ENCODE data around the gene LPIN1. TPM values are rescaled to one million over a fixed set of nuclear protein-coding genes. Genes with fewer than 3 reads are reported as not detected.

LPIN1 gene
- total and polyA plus RNA-seq, 2 experiments from 2014 or later: 34.5 to 35.3 TPM

DNA sequence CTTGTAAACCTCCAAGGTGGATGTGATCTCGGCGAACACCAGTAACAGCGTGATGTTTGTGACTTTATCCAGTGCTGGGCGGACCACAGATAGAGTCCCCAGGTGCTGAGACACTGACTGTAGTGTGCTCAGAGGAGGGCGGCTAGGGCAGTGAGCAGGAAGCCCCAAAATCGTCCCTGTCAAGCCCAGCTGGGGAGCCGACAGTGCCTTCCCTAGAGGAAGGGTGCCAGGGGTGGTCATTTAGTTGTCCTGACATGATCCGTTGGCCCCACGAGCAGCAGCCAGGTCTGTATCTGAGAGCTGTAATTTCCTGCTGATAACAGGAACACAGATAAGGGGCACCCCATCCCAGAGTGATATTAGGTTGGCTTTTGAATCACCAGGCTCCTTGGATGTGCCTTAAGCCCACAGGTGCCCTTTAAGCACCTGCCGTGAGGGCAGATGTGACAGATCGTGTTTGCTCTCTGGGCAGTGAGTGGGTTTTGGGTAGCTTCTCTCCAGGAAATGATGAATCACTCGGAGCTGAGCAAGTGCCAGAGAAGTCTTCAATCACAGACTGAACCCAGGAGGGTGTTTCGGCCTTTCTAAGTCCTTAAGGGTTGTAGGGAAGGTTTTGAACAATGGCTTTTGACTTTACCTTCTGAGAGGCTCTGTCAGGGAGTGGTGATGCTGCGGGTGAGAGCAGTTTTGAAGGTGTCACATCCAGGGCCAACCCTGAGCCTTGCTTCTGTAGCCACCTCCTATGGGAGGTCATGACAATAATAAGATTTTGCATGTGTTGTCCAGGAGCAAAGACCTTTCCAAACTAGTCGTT lies 7.7 kb downstream of the LPIN1 start:
- H3K27me3 ChIP-seq: no peaks in the 10 kb centered on the region
- H3K36me3 ChIP-seq (replicated peaks; ENCODE audit: insufficient read depth, low read depth): no peaks in the 10 kb centered on the region
- H3K4me2 ChIP-seq: peak overlapping the region; percentile 50
- peaks cover 8% of the 10 kb centered on the region for H3K4me1 ChIP-seq (ENCODE audit: insufficient read depth)
- H3K4me3 ChIP-seq: no peak overlapping the region
- H4K20me1 ChIP-seq (ENCODE audit: insufficient read depth, poor library complexity, severe bottlenecking): peaks cover 68% of the 10 kb centered on the region
- no peak for DNase-seq (ENCODE audit: low spot score)
- peaks cover 94% of the 10 kb centered on the region for H3K79me2 ChIP-seq
- no peak overlapping the region for H2AFZ ChIP-seq
- no peak for TF ChIP-seq EZH2phosphoT487 (IDR thresholded peaks at IDR 0.05; ENCODE audit: low read depth, severe bottlenecking, unreplicated experiment)
- TF ChIP-seq EZH2 (IDR thresholded peaks at IDR 0.05; ENCODE audit: borderline replicate concordance): no peak
- TF ChIP-seq, protein P1, sequence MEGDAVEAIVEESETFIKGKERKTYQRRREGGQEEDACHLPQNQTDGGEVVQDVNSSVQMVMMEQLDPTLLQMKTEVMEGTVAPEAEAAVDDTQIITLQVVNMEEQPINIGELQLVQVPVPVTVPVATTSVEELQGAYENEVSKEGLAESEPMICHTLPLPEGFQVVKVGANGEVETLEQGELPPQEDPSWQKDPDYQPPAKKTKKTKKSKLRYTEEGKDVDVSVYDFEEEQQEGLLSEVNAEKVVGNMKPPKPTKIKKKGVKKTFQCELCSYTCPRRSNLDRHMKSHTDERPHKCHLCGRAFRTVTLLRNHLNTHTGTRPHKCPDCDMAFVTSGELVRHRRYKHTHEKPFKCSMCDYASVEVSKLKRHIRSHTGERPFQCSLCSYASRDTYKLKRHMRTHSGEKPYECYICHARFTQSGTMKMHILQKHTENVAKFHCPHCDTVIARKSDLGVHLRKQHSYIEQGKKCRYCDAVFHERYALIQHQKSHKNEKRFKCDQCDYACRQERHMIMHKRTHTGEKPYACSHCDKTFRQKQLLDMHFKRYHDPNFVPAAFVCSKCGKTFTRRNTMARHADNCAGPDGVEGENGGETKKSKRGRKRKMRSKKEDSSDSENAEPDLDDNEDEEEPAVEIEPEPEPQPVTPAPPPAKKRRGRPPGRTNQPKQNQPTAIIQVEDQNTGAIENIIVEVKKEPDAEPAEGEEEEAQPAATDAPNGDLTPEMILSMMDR (IDR thresholded peaks at IDR 0.05; ENCODE audit: poor library complexity): no peak
- H3K27ac ChIP-seq: peak overlapping the region; percentile 10
- H3K9me2 ChIP-seq (replicated peaks; ENCODE audit: insufficient read depth): no peaks in the 10 kb centered on the region
- H3K9me3 ChIP-seq (ENCODE audit: low read depth): no peaks in the 10 kb centered on the region
- WGBS (ENCODE audit: low lambda C conversion rate, missing lambda C conversion rate): 68% methylated on average over 15 of the region's 15 CpGs

DNA sequence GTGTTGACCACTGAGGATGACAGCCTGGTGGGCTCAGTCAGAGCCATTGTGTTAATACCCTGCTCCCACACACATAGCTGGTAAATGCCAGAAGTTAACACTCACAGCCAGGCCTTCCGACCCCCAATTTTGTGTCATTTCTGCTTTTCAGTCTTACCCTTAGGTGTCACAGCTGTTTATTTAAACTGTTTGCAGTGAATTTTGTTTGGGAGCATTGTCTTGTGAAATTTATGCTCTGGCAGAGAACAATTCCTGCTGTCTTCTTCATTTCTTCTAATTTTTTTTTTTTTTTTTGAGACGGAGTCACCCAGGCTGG lies 8.2 kb downstream of the LPIN1 start:
- no peak overlapping the region for H3K4me3 ChIP-seq
- DNase-seq (ENCODE audit: low spot score): no peak
- no peaks in the 10 kb centered on the region for H3K9me3 ChIP-seq (ENCODE audit: low read depth)
- no peak overlapping the region for H3K27ac ChIP-seq
- H3K4me1 ChIP-seq (ENCODE audit: insufficient read depth): peaks cover 8% of the 10 kb centered on the region
- no peak overlapping the region for H2AFZ ChIP-seq
- H3K4me2 ChIP-seq: no peak overlapping the region
- WGBS (ENCODE audit: low lambda C conversion rate, missing lambda C conversion rate): 64% methylated on average over 2 of the region's 2 CpGs
- H3K36me3 ChIP-seq (replicated peaks; ENCODE audit: insufficient read depth, low read depth): no peaks in the 10 kb centered on the region
- no peaks in the 10 kb centered on the region for H3K27me3 ChIP-seq
- TF ChIP-seq EZH2 (IDR thresholded peaks at IDR 0.05; ENCODE audit: borderline replicate concordance) (no peak), EZH2phosphoT487 (IDR thresholded peaks at IDR 0.05; ENCODE audit: low read depth, severe bottlenecking, unreplicated experiment) (no peak)
- TF ChIP-seq, protein P1 (IDR thresholded peaks at IDR 0.05; ENCODE audit: poor library complexity): no peak
- peaks cover 63% of the 10 kb centered on the region for H4K20me1 ChIP-seq (ENCODE audit: insufficient read depth, poor library complexity, severe bottlenecking)
- no peaks in the 10 kb centered on the region for H3K9me2 ChIP-seq (replicated peaks; ENCODE audit: insufficient read depth)
- peaks cover 88% of the 10 kb centered on the region for H3K79me2 ChIP-seq

DNA sequence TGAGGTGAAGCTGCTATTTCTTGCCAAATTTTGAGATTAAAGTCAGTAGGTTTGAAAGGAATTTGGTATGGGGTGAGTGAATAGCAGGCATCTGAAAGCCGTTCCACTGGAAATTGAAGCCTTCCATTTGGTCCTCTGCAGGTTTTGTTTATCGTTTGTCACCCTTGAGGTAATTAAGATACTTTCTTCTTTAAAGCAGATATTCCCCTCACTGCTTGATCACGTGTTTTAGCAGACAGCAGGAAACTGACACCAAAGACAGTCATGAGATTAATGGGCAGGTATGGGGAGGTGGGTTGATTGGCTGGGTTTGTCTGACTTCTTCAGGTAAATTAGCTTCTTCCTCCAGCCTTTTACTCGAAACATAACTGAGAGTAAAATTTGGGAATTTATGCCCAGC lies 10.7 kb downstream of the LPIN1 start:
- DNase-seq (ENCODE audit: low spot score): no peak
- Histone ChIP-seq H2AFZ (no peak overlapping the region), H3K27ac (no peak overlapping the region), H4K20me1 (ENCODE audit: insufficient read depth, poor library complexity, severe bottlenecking) (peaks cover 60% of the 10 kb centered on the region), H3K36me3 (replicated peaks; ENCODE audit: insufficient read depth, low read depth) (no peaks in the 10 kb centered on the region), H3K4me3 (no peak overlapping the region), H3K27me3 (no peaks in the 10 kb centered on the region), H3K9me2 (replicated peaks; ENCODE audit: insufficient read depth) (no peaks in the 10 kb centered on the region), H3K4me2 (no peak overlapping the region), H3K9me3 (ENCODE audit: low read depth) (no peaks in the 10 kb centered on the region), H3K79me2 (peaks cover 83% of the 10 kb centered on the region), H3K4me1 (ENCODE audit: insufficient read depth) (peaks cover 13% of the 10 kb centered on the region)
- WGBS (ENCODE audit: low lambda C conversion rate, missing lambda C conversion rate): 57% methylated on average over 4 of the region's 4 CpGs
- TF ChIP-seq EZH2phosphoT487 (IDR thresholded peaks at IDR 0.05; ENCODE audit: low read depth, severe bottlenecking, unreplicated experiment): no peak
- TF ChIP-seq, protein P1 (IDR thresholded peaks at IDR 0.05; ENCODE audit: poor library complexity): no peak
